SK-N-MC (cell line): Measurements from ENCODE around the gene HELZ.

Experiments
- EZH2 ChIP-seq: fragments of 200-600 bp; sonication (generic); IDR thresholded peaks from one replicate; pipeline ENCODE4 v1.6.1; 2017; ENCODE audit warnings: antibody characterized with exemption
- POLR2AphosphoS5 ChIP-seq: IDR thresholded peaks from 2 replicates; pipeline ENCODE4 v1.6.1; 2012; ENCODE audit warnings: mild to moderate bottlenecking, low read depth, low read length, borderline replicate concordance

GRCh38 chr17:67121316-67121891, 123.6 kb downstream of the HELZ start:
- TF ChIP-seq POLR2AphosphoS5 (no peak), EZH2 (no peak)
